ENCODE data around the gene PAIP2B.

The PAIP2B gene

GRCh38 chr2:71150082-71150816 is 76.7 kb downstream of the PAIP2B start:
- no peak for DNase-seq

- no peak for DNase-seq
Measured at GRCh38 chr2:71148506-71149063, 78.3 kb downstream of the PAIP2B start.

- no peak for DNase-seq
Measured at GRCh38 chr2:71143782-71144181, 83.1 kb downstream of the PAIP2B start.

- DNase-seq = no peak
Measured at GRCh38 chr2:71136174-71136573, 90.7 kb downstream of the PAIP2B start.

- DNase-seq = no peak
Measured at GRCh38 chr2:71133603-71134002, 93.3 kb downstream of the PAIP2B start.
